ENCODE results near the gene PDZRN3.

Gene PDZRN3

DNA sequence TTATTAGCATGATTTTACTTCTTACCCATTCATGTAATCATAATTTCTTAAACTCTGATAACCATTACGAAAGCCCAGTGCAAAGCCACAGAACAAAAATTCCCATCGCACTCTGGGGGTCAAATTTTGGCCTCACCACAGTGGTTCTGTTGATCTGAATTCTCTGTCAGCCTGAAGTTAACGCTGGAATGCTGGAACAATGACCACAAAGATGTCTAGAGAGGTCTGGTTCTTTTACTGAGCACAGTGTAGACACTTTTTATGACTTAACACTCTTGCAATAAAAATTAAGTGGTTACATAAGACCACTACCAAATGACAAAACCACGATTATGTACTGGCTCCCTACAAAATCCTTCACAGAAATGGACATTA, 94.7 kb downstream of the PDZRN3 start:
- no peak overlapping the region for H3K4me3 ChIP-seq (ENCODE audit: control insufficient read depth, low read depth, low read length)
- DNase-seq (ENCODE audit: low read depth), result peak; percentile 90
- TF ChIP-seq, protein P1, sequence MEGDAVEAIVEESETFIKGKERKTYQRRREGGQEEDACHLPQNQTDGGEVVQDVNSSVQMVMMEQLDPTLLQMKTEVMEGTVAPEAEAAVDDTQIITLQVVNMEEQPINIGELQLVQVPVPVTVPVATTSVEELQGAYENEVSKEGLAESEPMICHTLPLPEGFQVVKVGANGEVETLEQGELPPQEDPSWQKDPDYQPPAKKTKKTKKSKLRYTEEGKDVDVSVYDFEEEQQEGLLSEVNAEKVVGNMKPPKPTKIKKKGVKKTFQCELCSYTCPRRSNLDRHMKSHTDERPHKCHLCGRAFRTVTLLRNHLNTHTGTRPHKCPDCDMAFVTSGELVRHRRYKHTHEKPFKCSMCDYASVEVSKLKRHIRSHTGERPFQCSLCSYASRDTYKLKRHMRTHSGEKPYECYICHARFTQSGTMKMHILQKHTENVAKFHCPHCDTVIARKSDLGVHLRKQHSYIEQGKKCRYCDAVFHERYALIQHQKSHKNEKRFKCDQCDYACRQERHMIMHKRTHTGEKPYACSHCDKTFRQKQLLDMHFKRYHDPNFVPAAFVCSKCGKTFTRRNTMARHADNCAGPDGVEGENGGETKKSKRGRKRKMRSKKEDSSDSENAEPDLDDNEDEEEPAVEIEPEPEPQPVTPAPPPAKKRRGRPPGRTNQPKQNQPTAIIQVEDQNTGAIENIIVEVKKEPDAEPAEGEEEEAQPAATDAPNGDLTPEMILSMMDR (IDR thresholded peaks at IDR 0.05; ENCODE audit: control insufficient read depth, insufficient read depth, low read depth, low read length, missing control alignments), result no peak

DNA sequence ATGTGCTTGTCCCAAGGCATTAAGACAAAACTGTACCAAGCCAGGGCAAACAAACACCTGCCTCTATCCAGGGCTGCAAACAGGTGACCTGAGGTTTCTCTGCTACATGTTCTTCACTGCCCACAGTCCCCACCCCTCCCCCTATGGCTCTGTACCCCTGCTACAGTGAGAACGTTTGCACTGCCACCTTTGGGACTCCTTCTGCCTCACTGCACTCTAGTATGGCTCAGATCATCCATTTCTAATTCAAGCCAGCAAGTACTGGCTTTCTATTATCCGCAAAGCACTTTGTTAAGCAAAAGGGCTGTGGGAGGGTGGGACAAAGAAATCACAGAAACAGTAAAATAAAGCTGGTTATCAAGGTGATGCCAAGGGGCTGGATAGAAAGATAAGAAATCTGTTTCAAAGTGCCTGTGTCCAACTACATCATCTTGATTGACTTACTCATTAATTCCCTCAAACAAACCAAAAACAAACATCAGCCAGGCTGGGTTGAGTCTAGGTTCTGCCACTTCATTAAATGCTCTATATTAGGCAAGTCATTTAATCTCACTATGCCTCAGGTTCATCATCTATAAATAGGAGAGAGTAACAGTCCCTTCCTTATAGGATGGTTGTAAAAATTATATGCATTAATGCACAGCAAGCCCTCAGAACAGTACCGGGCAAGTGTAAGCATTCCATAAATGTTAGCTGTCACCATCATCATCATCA, 95.3 kb downstream of the PDZRN3 start:
- DNase-seq (ENCODE audit: low read depth), result no peak
- TF ChIP-seq, protein P1 (IDR thresholded peaks at IDR 0.05; ENCODE audit: control insufficient read depth, insufficient read depth, low read depth, low read length, missing control alignments), result no peak
- H3K4me3 ChIP-seq (ENCODE audit: control insufficient read depth, low read depth, low read length), result no peak overlapping the region

DNA sequence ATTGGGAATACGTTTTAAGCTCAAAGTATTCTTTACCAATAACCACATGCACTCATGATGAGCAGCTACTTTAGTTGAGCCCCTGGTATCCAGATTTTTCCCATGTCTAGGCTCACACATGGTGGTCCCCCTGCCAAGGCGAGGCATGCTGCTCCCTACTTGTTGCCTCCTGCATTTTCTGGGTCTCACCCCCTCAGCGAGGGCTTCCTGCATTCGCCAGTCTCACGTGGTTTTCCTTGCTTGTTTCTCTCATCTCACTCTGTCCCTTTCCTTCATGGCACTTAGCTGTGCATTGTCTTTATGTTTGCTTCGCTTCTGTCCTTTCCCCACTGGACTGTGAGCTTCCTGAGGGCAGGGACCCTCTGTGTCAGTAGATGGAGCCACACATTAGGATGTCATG, 99.2 kb downstream of the PDZRN3 start:
- no peak for DNase-seq (ENCODE audit: low read depth)
- TF ChIP-seq, protein P1 (IDR thresholded peaks at IDR 0.05; ENCODE audit: control insufficient read depth, insufficient read depth, low read depth, low read length, missing control alignments), result no peak
- H3K4me3 ChIP-seq (ENCODE audit: control insufficient read depth, low read depth, low read length), result no peak overlapping the region

DNA sequence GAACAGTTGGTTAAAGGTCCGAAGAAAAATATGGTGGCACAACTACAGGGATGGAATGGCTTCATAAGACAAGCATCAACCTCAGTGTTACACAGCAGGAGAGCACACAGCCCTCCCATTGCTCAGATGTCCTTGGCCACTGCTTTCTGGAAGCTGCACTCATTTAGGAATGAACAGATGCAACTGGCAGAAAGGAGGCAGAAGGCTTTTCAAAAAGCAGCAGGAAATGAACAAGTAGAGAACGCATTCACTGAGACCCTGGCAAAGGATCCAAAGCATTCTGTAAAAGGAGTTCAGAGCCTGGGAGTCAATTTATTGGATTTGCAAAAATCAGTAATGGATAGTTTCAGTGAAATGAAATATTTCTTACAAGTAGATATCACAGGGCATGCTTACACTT, 101.1 kb downstream of the PDZRN3 start:
- TF ChIP-seq, protein P1 (IDR thresholded peaks at IDR 0.05; ENCODE audit: control insufficient read depth, insufficient read depth, low read depth, low read length, missing control alignments), result no peak

DNA sequence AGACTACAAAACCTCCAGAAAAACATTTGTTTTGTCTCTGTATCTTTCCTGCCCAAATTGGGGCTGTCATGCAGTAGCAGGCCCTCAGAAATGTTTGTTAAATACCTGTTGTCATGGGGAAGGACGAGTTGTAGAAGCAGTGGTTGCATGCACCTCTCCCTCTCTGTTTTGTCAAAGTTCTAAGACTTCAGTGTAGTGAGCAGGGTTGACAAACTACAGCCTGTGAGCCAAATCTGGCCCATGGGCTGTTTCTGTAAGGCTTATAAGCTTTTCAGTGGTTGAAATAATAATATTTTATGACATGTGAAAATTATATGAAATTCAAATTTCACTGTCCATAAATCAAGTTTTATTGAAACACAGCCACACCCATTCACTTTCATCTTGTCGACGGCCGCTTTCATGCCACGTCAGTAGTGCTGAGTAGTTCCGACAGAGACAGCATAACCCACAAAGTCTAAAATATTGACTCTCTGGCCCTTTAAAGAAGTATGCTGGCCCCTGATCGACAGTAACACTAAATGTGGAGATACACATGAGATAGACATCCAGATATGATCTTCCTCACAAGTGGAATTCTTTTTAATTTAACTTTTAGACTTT, 102.9 kb downstream of the PDZRN3 start:
- no peak overlapping the region for H3K4me3 ChIP-seq (ENCODE audit: control insufficient read depth, low read depth, low read length)
- DNase-seq (ENCODE audit: low read depth), result no peak
- TF ChIP-seq, protein P1 (IDR thresholded peaks at IDR 0.05; ENCODE audit: control insufficient read depth, insufficient read depth, low read depth, low read length, missing control alignments), result no peak

More for the DNA sequence above, 101.1 kb downstream of the PDZRN3 start:
- H3K4me3 ChIP-seq (ENCODE audit: control insufficient read depth, low read depth, low read length), result no peak overlapping the region
- DNase-seq (ENCODE audit: low read depth), result no peak

DNA sequence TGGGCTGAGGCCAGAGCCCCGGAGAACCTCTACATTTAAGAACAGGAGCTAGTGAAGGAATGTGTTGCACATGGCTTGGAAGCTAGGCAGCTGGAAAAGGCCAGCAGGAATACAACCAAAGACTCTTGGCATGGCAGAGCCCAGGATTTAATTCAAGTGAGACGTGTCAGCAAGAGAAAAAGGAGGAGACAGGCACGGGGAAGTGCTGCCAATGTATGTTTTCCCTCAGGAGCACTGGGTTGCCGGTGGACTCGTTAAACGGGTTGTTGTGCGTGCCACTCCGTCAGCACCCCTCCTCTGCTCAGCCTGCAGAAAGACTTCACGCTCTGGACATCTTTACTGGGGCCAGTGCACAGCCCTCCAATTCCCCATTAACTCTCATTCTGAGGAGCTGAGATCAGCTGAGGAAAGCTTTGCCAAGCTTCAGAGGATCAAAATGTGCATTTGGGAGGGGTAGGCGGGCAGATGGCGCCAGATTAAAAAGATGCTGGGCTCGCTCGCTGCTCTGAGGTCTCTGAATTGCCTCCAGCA, 103.7 kb downstream of the PDZRN3 start:
- no peak overlapping the region for H3K4me3 ChIP-seq (ENCODE audit: control insufficient read depth, low read depth, low read length)
- no peak for DNase-seq (ENCODE audit: low read depth)
- TF ChIP-seq, protein P1 (IDR thresholded peaks at IDR 0.05; ENCODE audit: control insufficient read depth, insufficient read depth, low read depth, low read length, missing control alignments), result no peak
